ENCODE data around the gene NLGN1. TPM values are rescaled to one million over a fixed set of nuclear protein-coding genes. Genes with fewer than 3 reads are reported as not detected.
"Not testable (repeated sequence)": the region's sequence is repeated elsewhere in the genome, so short reads cannot be mapped to it uniquely, and the experiment has no call there.

Gene NLGN1
- total RNA-seq, 1 experiment from 2014 or later, result not detected

- DNase-seq (ENCODE audit: low spot score), result no peak
Measured at GRCh38 chr3:173429527-173429926, 32.0 kb downstream of the NLGN1 start.

GRCh38 chr3:173430576-173430975, 33.0 kb downstream of the NLGN1 start:
- DNase-seq (ENCODE audit: low spot score), result no peak

GRCh38 chr3:173439004-173439403, 41.5 kb downstream of the NLGN1 start:
- DNase-seq (ENCODE audit: low spot score), result no peak

GRCh38 chr3:173440514-173440913, 43.0 kb downstream of the NLGN1 start:
- no peak for DNase-seq (ENCODE audit: low spot score)

GRCh38 chr3:173451561-173451960, 54.0 kb downstream of the NLGN1 start:
- peak; percentile 34 for DNase-seq (ENCODE audit: low spot score)

GRCh38 chr3:173463250-173463649, 65.7 kb downstream of the NLGN1 start:
- no peak for DNase-seq (ENCODE audit: low spot score)

- DNase-seq (ENCODE audit: low spot score), result no peak
Measured at GRCh38 chr3:173465112-173465511, 67.6 kb downstream of the NLGN1 start.

GRCh38 chr3:173465898-173466678, 68.5 kb downstream of the NLGN1 start:
- DNase-seq (ENCODE audit: low spot score), result no peak

GRCh38 chr3:173467501-173467900, 70.0 kb downstream of the NLGN1 start:
- no peak for DNase-seq (ENCODE audit: low spot score)

GRCh38 chr3:173473237-173473636, 75.7 kb downstream of the NLGN1 start:
- DNase-seq (ENCODE audit: low spot score), result no peak

GRCh38 chr3:173479301-173479700, 81.8 kb downstream of the NLGN1 start:
- DNase-seq (ENCODE audit: low spot score), result no peak

GRCh38 chr3:173501931-173502489, 104.5 kb downstream of the NLGN1 start:
- DNase-seq (ENCODE audit: low spot score), result no peak

GRCh38 chr3:173502983-173503568, 105.5 kb downstream of the NLGN1 start:
- DNase-seq (ENCODE audit: low spot score), result no peak

- DNase-seq (ENCODE audit: low spot score), result no peak
Measured at GRCh38 chr3:173510565-173510964, 113.0 kb downstream of the NLGN1 start.

- no peak for DNase-seq (ENCODE audit: low spot score)
Measured at GRCh38 chr3:173513123-173513522, 115.6 kb downstream of the NLGN1 start.

- DNase-seq (ENCODE audit: low spot score), result peak; percentile 43
Measured at GRCh38 chr3:173529062-173529711, 131.6 kb downstream of the NLGN1 start.

GRCh38 chr3:173531602-173532001, 134.1 kb downstream of the NLGN1 start:
- DNase-seq (ENCODE audit: low spot score), result no peak

GRCh38 chr3:173538410-173538809, 140.9 kb downstream of the NLGN1 start:
- peak; percentile 19 for DNase-seq (ENCODE audit: low spot score)

- DNase-seq (ENCODE audit: low spot score), result not testable (repeated sequence)
Measured at GRCh38 chr3:173545590-173545989, 148.0 kb downstream of the NLGN1 start.

GRCh38 chr3:173547070-173547469, 149.5 kb downstream of the NLGN1 start:
- DNase-seq (ENCODE audit: low spot score), result no peak

GRCh38 chr3:173548261-173548660, 150.7 kb downstream of the NLGN1 start:
- no peak for DNase-seq (ENCODE audit: low spot score)

- no peak for DNase-seq (ENCODE audit: low spot score)
Measured at GRCh38 chr3:173552526-173552925, 155.0 kb downstream of the NLGN1 start.

All from HT-29 (cell line).